A172 (cell line): ENCODE results near the gene DMRT1. TPM values are rescaled to one million over a fixed set of nuclear protein-coding genes. Genes with fewer than 3 reads are reported as not detected.
A peak's percentile ranks its signal among the peaks of the same experiment; 100 is the strongest.

ENCODE experiments used
- DNase-seq: peaks from one replicate; pipeline ENCODE4 v3.0.0-alpha.2; 2015; ENCODE audit warnings: low spot score
- total RNA-seq: library from RNA; depleted of rRNA; stranded (reverse); fragments of >200 nt; shearing (Covaris generic); gene quantifications from 2 replicates; pipeline ENCODE4 v1.2.3, GENCODE V29; 2014; rRNA removed

The DMRT1 gene
- total RNA-seq, 1 experiment from 2014 or later: 0.78 TPM

GRCh38 chr9:998299-999110, 157.0 kb downstream of the DMRT1 start:
- DNase-seq: peak; percentile 17

- no peak for DNase-seq
Measured at GRCh38 chr9:1001838-1002237, 160.3 kb downstream of the DMRT1 start.

- no peak for DNase-seq
Measured at GRCh38 chr9:1002678-1003077, 161.2 kb downstream of the DMRT1 start.

GRCh38 chr9:1005043-1005667, 163.7 kb downstream of the DMRT1 start:
- DNase-seq: peak; percentile 64

- no peak for DNase-seq
Measured at GRCh38 chr9:1007312-1007711, 165.8 kb downstream of the DMRT1 start.

GRCh38 chr9:1008216-1008615, 166.7 kb downstream of the DMRT1 start:
- no peak for DNase-seq

GRCh38 chr9:1009101-1009707, 167.7 kb downstream of the DMRT1 start:
- DNase-seq: peak; percentile 70

GRCh38 chr9:1013021-1013420, 171.5 kb downstream of the DMRT1 start:
- no peak for DNase-seq

GRCh38 chr9:1014225-1014624, 172.7 kb downstream of the DMRT1 start:
- no peak for DNase-seq

- no peak for DNase-seq
Measured at GRCh38 chr9:1014640-1015039, 173.1 kb downstream of the DMRT1 start.

- no peak for DNase-seq
Measured at GRCh38 chr9:1018121-1018520, 176.6 kb downstream of the DMRT1 start.

Other genes starting within 250 kb of the DMRT1 start
- 0.24 TPM in 2 replicates for gene DMRT3, start 135.0 kb downstream of the DMRT1 start, total RNA-seq
- not detected in 2 replicates for gene DMRT2, start 208.7 kb downstream of the DMRT1 start, total RNA-seq